ENCODE data around the gene RBM5.
"Not testable (repeated sequence)": the region's sequence is repeated elsewhere in the genome, so short reads cannot be mapped to it uniquely, and the experiment has no call there.

The RBM5 gene

GRCh38 chr3:50088725-50089608, at the start of gene RBM5:
Gene RBM5 (plus strand): TSS chr3:50088919. CDS start chr3:50090435, 1,516 bp downstream.
- DNase-seq: peak; percentile 83

GRCh38 chr3:50044976-50045375, 43.7 kb upstream of the RBM5 start:
- DNase-seq: no peak

DNA sequence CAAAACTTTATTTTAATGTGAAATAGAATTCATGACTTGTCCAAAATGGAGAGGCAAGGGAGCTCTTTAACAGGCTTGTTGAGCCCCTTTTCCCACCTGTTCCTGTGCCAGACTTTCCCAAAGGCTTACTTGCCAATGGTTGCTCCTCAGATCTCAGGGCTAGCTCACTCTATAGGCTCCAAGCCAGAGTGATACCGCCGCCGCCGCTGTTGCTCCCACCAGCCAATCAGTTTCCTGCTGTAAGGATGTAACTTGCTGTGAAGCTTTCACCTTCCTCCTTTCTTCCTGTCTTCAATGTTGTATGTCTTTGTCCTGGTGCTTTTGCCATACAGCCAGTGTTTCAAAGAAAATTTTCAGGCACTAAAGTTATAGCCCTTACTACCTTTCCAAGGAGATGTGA, 41.3 kb upstream of the RBM5 start:
- DNase-seq: no peak

DNA sequence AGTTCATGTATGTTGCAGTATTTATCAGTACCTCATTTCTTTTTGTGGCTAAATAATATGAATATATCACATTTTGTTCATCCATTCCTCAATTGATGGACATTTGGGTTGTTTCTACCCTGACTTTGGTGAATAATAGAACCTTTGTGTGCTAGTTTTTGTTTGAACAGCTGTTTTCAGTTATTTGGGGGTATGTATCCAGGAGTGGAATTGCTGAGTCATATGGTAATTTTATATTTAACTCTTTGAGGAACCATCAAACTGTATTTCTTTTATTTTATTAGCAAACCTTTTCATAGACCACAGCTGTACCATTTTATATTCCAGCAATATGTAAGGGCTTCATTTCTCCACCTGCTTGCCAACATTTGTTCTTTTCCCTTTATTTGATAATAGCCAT, 38.4 kb upstream of the RBM5 start:
- no peak for DNase-seq

DNA sequence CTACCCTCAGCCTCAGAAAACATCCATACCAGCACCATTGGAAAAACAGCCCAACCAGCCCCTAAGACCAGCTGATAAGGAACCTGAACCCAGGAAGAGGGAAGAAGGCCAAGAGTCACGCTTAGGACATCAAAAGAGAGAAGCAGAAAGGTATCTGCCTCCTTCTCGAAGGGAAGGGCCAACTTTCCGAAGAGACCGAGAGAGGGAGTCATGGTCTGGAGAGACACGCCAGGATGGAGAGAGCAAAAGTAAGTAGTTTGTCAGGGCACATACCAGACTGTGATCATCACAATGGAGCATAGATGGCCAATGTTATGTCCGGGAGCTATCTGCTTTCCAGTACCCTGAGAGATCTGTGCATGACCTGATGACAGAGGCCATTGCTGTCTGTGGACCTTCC, 31.0 kb upstream of the RBM5 start:
- DNase-seq: no peak

DNA sequence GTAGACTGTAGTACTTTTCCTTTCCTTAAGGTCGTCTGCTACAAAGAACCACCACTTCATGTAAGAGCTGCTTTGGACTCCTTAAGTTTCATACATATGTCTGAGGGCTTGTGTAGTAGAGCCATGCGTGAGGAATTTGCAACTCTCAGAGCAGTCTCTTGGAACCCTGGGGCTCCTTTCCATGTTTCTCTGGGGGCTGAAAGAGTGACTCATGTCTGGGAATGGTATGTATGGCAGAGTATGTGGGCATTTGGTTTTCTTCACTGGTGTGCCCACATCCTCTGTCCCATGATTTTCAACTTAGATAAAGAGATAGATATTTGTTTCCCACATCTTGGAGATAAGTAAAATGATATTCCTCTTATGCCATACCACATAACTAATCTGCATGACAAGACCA, 20.6 kb upstream of the RBM5 start:
- no peak for DNase-seq

GRCh38 chr3:50078091-50078490, 10.6 kb upstream of the RBM5 start:
- DNase-seq: no peak

- DNase-seq: no peak
These were observed 10.1 kb upstream of the RBM5 start for GRCh38 chr3:50078622-50079021.

- not testable (repeated sequence) for DNase-seq
These were observed 3.8 kb upstream of the RBM5 start for GRCh38 chr3:50084951-50085350.

DNA sequence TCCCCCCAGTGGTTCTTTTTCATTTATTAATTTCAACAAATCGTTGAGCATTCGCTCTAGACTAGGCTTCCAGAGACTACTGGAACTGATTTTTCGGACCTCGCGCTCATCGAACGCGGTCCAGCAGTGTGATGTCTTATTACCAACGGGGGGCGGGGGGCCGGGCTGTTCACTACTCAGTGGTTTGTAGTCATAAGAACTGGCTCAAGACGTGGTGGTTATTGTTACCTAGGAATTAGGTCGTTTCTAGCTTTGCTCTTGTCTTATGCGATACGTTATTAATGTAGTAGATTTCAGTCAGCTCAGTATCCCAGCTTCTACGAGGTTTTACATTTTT, 858 bp downstream of the RBM5 start:
- no peak for DNase-seq

DNA sequence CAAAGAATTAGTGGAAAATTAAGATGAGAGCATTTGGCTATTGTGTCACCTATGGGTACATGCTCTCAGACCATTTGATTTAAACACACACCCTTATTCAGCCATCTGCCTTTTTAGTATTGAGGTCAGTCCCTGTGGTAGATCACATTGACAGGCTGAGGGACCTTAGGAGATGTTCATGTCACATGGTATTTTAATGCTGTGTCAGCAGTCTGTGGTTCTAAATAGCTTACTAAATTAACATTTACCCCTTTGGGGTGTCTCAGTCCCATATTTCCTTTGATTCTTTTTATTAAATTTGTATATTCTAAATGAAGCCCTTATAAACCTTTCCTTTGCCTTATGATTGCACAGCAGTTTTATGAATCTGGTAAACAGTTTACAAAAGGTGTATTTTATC, 2.3 kb downstream of the RBM5 start:
- no peak for DNase-seq

DNA sequence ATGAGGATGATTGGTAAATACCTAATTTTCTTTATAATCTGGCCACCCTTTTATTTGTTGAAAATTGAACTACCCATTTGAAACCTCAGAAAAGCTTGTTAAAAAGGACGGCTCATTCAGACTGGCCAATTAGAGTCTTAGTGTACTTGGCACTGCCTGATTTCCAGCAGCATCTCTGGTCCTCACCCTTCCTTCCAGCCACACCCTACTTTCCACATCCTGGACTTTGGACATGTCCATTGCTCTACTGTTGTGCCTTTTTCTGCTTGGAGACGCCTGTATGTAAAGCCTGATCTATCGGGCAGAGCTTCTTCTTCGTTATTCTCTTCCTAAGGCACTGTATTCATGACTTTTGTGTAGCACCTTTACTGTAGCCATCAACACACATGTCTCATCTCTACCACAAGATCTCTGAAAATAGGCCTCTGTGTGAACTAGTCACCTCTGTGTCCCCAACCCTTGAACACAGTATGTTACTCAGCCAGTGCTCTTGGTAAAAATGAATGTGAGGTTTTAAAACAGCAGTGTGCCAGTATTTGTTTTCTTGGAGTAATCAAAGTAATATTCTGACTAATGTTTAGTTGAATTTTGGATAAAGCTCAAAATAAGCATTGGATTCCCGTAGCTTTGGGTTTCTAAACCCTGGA, 6.8 kb downstream of the RBM5 start:
- no peak for DNase-seq

DNA sequence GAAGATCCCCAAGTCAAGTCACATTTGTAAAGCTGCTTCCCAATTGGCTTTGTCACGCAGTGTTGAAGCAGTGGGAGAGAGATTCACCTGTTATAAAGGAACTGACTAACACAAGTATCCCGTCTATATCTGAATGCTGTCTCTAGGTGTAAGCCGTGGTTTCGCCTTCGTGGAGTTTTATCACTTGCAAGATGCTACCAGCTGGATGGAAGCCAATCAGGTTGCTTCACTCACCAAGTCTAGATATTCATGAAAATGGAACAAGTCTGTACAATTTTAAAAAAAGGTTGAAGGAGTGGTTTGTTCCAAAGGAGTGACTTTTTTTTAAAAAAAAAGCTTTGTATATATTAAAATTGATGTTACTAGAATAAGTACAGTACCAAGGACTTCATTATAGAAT, 11.7 kb downstream of the RBM5 start:
- no peak for DNase-seq

GRCh38 chr3:50100956-50101845, 12.5 kb downstream of the RBM5 start:
- no peak for DNase-seq

- no peak for DNase-seq
These were observed 13.8 kb downstream of the RBM5 start for GRCh38 chr3:50102558-50102957.

DNA sequence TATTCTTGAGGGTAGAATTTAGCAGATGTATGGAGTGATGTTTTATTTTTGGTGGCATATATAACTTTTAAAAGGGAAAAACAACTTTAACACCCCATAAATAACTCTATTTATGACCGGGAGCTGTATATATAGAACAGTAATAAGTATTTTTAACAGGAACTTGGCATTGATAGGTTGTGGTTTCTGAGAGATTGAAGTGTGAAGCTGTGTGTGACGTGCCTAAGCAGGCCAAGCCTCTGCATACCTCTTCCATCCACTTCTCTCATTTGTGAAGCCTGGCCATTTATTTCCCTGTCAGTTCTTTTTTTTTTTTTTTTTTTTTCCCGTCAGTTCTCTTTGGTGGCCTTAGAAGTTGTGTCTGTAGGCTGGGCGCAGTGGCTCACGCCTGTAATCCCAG, 23.0 kb downstream of the RBM5 start:
- DNase-seq: no peak

DNA sequence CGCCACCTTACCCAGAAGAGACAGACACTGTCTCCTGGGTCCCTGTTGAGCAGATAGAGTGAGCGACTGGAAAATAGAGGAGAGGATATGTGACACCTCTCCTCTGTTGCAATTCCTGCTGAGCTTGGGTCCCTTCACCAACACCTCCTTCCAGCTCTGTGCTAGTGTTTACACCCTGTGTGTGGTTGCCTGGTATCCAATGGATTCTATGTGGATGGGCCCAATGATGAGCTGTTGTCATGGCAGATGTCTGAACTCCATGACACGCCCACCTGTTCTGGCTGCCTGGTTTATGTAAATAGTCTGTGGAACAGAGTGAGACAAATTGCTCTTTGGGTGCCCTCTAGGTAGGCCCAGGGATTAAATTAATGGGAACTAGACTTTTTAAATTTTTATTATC, 23.7 kb downstream of the RBM5 start:
- DNase-seq: no peak

DNA sequence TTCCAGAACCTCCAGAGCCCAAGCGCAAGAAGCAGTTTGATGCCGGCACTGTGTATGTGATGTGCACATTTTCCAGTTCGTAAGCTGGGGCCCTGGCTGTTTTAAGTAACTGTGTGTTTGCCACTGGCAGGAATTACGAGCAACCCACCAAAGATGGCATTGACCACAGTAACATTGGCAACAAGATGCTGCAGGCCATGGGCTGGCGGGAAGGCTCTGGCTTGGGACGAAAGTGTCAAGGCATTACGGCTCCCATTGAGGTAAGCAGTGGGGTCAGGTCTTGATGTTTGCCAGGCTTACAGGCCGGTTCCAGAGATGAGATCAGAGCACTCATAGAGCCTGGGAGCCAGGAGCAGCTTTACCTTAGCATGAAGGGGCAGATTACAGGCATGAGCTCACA, 28.4 kb downstream of the RBM5 start:
- no peak for DNase-seq

- DNase-seq: no peak
These were observed 29.5 kb downstream of the RBM5 start for GRCh38 chr3:50118237-50118636.

DNA sequence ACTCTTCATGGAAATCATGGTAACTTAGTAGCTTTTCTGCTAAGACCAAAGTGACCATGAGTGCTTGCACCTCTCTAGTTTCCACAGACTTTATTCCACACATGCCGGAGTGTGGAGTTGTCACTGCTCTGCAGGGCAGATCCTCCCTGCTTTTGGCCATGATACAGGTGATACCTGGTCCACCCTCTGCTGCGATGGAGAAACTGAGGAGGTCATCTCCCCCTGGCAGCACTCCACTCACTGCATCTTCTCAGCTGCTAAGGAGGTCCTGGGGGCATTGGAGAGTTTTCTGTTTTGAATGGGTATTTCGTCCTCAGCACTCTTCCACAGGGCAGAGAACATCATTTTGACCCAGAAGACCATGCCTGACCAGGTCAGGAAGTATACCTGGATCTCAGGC, 31.1 kb downstream of the RBM5 start:
- no peak for DNase-seq

DNA sequence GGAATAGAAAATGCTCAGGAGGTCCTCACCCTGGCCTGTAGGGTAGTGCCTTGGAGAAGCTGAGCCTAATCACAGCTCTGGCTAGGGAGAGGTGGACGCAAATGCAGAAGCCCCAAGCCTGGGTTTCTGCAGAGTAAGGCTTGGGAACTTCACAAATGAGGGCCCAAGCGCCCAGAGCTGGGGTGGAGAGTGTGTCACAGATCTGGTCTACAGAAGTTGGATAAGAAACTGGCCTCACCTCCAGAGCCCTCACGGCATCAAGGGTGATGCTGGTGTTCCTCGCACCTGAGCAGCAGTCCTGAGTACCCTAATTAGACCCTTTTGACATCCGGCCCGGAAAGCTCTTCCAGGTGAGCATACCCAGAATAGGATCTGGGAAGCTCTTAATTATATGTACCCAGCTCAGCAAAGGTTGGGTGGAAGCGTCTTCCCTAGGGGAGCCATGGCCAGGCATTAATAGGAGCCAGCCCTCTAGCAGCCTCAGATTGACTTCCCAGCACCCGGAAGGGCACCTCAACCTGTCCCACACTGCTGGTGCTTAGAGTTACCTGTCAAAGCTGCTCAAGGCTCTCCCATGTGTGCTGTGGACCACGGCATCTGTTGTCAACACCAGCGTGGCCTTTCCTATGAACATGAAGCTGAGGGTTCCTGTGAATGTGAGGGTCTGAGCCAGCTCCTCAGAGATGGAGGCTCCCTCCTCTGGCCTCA, 31.8 kb downstream of the RBM5 start:
- DNase-seq: no peak

GRCh38 chr3:50121072-50122032, 32.6 kb downstream of the RBM5 start:
- peak; percentile 20 for DNase-seq

All from GF-D8 (cell line).